Heart left ventricle (tissue), 16 donors: ENCODE measurements around the gene CD151. TPM values are rescaled to one million over a fixed set of nuclear protein-coding genes. Genes with fewer than 3 reads are reported as not detected.

ENCODE experiments used
- ATAC-seq, 4 donors: fragments of 200-7000 bp; cut with Tn5 transposase; one replicate each; pipeline ENCODE4 v1.9.1; 2020 to 2022; ENCODE audit warnings: moderate library complexity in 4 of 4, mild to moderate bottlenecking in 3 of 4, moderate number of reproducible peaks in 1 of 4
- DNase-seq, 5 donors: peaks; one replicate each; pipeline ENCODE4 v3.0.0-alpha.2; 2020
- H3K27ac ChIP-seq, 12 donors: fragments of 200-600 bp; sonication (generic) in 4 of 12; one replicate each; pipeline versions ENCODE4 v1.5.0 to v1.8.0; 2016 to 2022; ENCODE audit warnings: mild to moderate bottlenecking in 2 of 12
- H3K27me3 ChIP-seq, 9 donors: fragments of 200-600 bp; sonication (generic) in 2 of 9; one replicate each; pipeline versions ENCODE4 v1.5.1 to v1.8.0; 2016 to 2022; ENCODE audit warnings: mild to moderate bottlenecking in 3 of 9
- H3K36me3 ChIP-seq, 9 donors: fragments of 200-600 bp; sonication (generic) in 2 of 9; one replicate each; pipeline versions ENCODE4 v1.5.0 to v1.8.0; 2018 to 2022; ENCODE audit warnings: mild to moderate bottlenecking in 2 of 9
- H3K4me1 ChIP-seq, 12 donors: fragments of 200-600 bp; sonication (generic) in 4 of 12; one replicate each; pipeline versions ENCODE4 v1.5.0 to v1.8.0; 2016 to 2022; ENCODE audit warnings: mild to moderate bottlenecking in 3 of 12
- H3K4me3 ChIP-seq, 12 donors: fragments of 200-600 bp; sonication (generic) in 4 of 12; one replicate each; pipeline versions ENCODE4 v1.5.0 to v1.8.0; 2017 to 2022; ENCODE audit warnings: mild to moderate bottlenecking in 9 of 12, moderate library complexity in 4 of 12
- H3K9me3 ChIP-seq, 12 donors: fragments of 200-600 bp; sonication (generic) in 4 of 12; one replicate each; pipeline versions ENCODE4 v1.5.0 to v1.8.0; 2016 to 2022; ENCODE audit warnings: mild to moderate bottlenecking in 1 of 12
- CTCF ChIP-seq, 12 donors: fragments of 200-600 bp; sonication (generic) in 4 of 12; IDR thresholded peaks; one replicate each; pipeline versions ENCODE4 v1.5.0 to v1.8.0; 2018 to 2022; ENCODE audit warnings: antibody characterized with exemption in 12 of 12, mild to moderate bottlenecking in 5 of 12
- POLR2A ChIP-seq, 2 donors: fragments of 450-650 bp; IDR thresholded peaks; one replicate each; pipeline ENCODE4 v1.6.1; 2017; ENCODE audit warnings: antibody characterized with exemption in 2 of 2, mild to moderate bottlenecking in 2 of 2, moderate library complexity in 2 of 2
- WGBS, 4 donors: extraction: QIAGEN DNeasy Blood & Tissue Kit in 2 of 4; methylation state at CpG; one replicate each; pipeline versions ENCODE4 v1.1.5 to v1.1.7; 2013 to 2018; 5-methylcytosine and 5-hydroxymethylcytosine counted together
- intact Hi-C, 10 donors: fragments of 100-400 bp; cut with DNase I; formaldehyde crosslinking; loops; one replicate each; pipeline versions ENCODE4 v1.11.1 to v1.14.2; 2022
- polyA plus RNA-seq, 2 donors: library from polyadenylated mRNA; stranded (reverse); fragments of 200-250 nt; gene quantifications; one replicate each; pipeline ENCODE4 v1.2.3, GENCODE V29; 2013
- total RNA-seq, 9 donors: library from RNA; depleted of rRNA in 2 of 9; stranded (reverse); fragments of >200 nt in 2 of 9; fragmentation: NEBNext Ultra II Directional in 3 of 9; extraction: Animal tissue kit (Norgen Biotek cat#: 25700) in 3 of 9; gene quantifications; one replicate each; pipeline versions ENCODE4 v1.1.0 to v1.2.4, GENCODE V29; 2016 to 2023
- donor health status: ischemic (EF 13 %, LVEDD 7.1; RV severe dilation, severe dysfunction).
- donor health status: healthy with polysubstance abuse.
- donor health status: DM: no; HTN: yes; CAD: no.
- donor health status: DM: no; HTN: no; CAD: no.
- donor health status: ischemic (EF 25% LVEDD 6.9; RV normal size, moderate dysfunction).
- donor health status: ischemic (EF 25% LVEDD 5.7; RV mildly dilated, moderate dysfunction).
- donor health status: healthy.
- donor health status: DM: yes; HTN: yes; CAD: no.
- donor health status: ischemic (EF 35%, LVEDD 5.7; RV mildly dilated, moderate dysfunction).
- donor health status: nonischemic (EF 11% LVEDD 7.7; RV severe dilation, severe dysfunction).
- donor health status: DM: yes; HTN: yes; CAD: no.
- donor health status: PGD.
- donor health status: ischemic (EF 29% LVEDD 5.4; RV normal size, mild dysfunction).
- donor health status: nonischemic (EF 23%, LVEDD 6.1; RV moderate dilation, normal function).

The CD151 gene
- total and polyA plus RNA-seq, 11 donors: 323 to 817 (median 477) TPM

DNA sequence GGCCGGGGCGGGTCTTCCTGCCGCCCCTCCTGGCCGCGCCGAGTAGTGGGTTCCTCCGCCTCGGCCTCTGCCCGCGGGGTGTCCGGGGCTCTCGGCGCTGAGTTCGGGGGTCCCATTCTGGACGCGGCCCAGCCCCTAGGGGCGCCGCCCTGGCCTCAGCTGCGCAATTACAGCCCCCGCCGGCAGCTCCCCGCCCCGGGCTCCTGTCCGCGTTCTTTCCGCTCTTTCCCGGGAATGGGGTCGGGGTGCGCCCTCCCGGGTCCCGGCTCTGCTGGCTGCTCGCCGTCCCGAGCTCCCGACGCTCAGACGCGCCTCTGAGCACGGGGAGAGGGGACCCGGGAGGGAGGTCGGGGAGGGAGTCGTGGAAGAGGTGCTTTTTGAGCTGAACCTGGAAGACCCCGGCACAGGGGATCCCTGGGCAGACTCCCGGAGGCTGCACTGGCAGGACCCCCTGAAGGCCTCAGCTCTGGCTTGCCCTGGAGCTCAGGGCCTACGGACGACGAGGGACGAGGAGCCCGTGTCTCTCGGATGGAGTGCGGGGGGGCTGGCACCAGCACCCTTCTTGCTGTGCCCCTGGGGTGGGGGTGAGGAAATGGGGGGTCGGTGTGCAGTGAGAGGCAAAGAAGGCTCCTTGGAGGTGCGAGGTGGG is 10.5 kb downstream of the CD151 start:
- WGBS, 4 donors: 0 to 2% (median 1%) methylated on average over 30 to 53 of the region's 53 CpGs
- DNase-seq (no peak), ATAC-seq (peak in 1 of 4 donors; percentile 0)
- TF ChIP-seq CTCF (IDR thresholded peaks at IDR 0.05): peak in 3 of 12 donors; percentile 5 to 15 (median 14)
- TF ChIP-seq POLR2A (IDR thresholded peaks at IDR 0.05): no peak
- no peaks in the 10 kb centered on the region for H3K9me3 ChIP-seq
- peak overlapping the region; percentile 86 to 99 (median 96) for H3K27ac ChIP-seq
- intact Hi-C loops: loop anchor here in 1 of 10 donors (5.0 kb wide), 1 partner anchor 36 kb away; the partner anchor contains the start of genes PIDD1 and RPLP2
- peak overlapping the region; percentile 78 to 100 (median 93) for H3K4me3 ChIP-seq
- peaks cover 7 to 77% (median 52%) of the 10 kb centered on the region in 12 donors for H3K4me1 ChIP-seq
- H3K27me3 ChIP-seq: peaks cover 0 to 3% (median 0%) of the 10 kb centered on the region in 9 donors
- H3K36me3 ChIP-seq: peaks cover 0 to 32% (median 24%) of the 10 kb centered on the region in 9 donors

DNA sequence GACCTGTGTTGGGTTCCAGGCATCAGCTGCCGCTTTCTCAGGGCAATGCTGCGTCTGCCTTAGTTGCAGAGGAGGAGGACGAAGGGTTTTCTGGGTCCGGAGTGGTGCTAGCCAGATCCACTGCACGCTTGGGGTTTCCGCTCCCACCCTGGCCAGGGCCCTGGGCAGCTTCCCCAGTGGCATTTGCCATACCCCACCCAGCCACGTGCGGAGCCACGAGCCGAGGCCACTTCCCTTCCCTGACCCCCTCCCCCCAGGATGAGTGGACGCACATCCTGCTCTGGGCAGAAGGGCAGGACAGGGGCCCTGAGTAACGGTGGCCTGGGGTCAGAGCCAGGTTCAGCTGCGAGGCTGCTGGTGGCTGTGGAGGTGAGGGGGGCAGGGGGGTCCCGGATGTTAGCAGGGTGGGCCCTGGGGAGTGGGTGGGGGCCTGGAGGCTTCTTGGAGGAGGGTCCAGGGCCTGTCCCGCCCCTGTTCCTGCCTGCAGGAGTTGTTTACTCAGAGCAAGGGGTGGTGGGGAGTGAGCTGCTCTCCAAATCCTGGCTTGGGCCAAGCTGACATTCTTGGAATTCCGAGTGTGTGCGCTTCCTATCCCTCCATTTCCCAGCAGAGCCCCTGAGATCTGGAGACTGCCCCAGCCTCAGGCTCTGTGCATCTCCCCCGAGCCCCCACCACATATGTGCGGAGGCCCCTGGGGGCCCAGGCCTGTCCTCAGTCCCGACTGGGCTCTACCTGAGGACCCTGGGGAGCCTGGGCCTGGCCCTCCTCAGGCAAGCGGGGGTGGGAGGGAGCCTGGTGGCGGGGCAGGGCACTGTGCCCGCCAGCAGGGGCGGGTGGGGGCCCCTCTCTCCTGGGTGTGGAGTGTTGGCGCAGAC is 11.3 kb downstream of the CD151 start:
- peak; percentile 92 to 97 (median 95) for DNase-seq
- no peaks in the 10 kb centered on the region for H3K9me3 ChIP-seq
- H3K27me3 ChIP-seq: peaks cover 0 to 10% (median 0%) of the 10 kb centered on the region in 9 donors
- ATAC-seq: peak; percentile 36 to 76 (median 52)
- WGBS, 4 donors: 0 to 3% (median 1%) methylated on average over 14 to 25 of the region's 25 CpGs
- peaks cover 7 to 77% (median 56%) of the 10 kb centered on the region in 12 donors for H3K4me1 ChIP-seq
- intact Hi-C loops: loop anchor here in 1 of 10 donors (5.0 kb wide), 1 partner anchor 37 kb away; the partner anchor contains the start of genes PIDD1 and RPLP2
- TF ChIP-seq CTCF (IDR thresholded peaks at IDR 0.05): peak in 2 of 12 donors; percentile 11
- TF ChIP-seq POLR2A (IDR thresholded peaks at IDR 0.05): peak in 1 of 2 donors; percentile 42
- peaks cover 0 to 23% (median 16%) of the 10 kb centered on the region in 9 donors for H3K36me3 ChIP-seq
- peak overlapping the region; percentile 86 to 99 (median 96) for H3K27ac ChIP-seq
- H3K4me3 ChIP-seq: peak overlapping the region; percentile 78 to 100 (median 93)

GRCh38 chr11:844693-845644 is 12.2 kb downstream of the CD151 start:
- Histone ChIP-seq H3K4me1 (peaks cover 7 to 75% (median 58%) of the 10 kb centered on the region in 12 donors), H3K36me3 (peaks cover 0 to 14% (median 7%) of the 10 kb centered on the region in 9 donors), H3K9me3 (no peaks in the 10 kb centered on the region), H3K27ac (peak overlapping the region; percentile 86 to 99 (median 96)), H3K27me3 (peaks cover 0 to 14% (median 0%) of the 10 kb centered on the region in 9 donors), H3K4me3 (peak overlapping the region; percentile 78 to 100 (median 93))
- WGBS, 4 donors: 18 to 31% (median 22%) methylated on average over 12 to 31 of the region's 31 CpGs
- peak in 4 of 12 donors; percentile 13 to 40 (median 32) for TF ChIP-seq CTCF (IDR thresholded peaks at IDR 0.05)
- TF ChIP-seq POLR2A (IDR thresholded peaks at IDR 0.05): peak in 1 of 2 donors; percentile 28
- intact Hi-C loops: loop anchor here in 3 of 10 donors (5.0 kb wide), 2 partner anchors 38 to 207 kb away; partner anchors contain the start of genes PIDD1 (in 1 of the 3) and RPLP2 (in 1 of the 3)
- DNase-seq (peak; percentile 92 to 97 (median 95)), ATAC-seq (peak; percentile 22 to 76 (median 47))
